Stimulated activated CD8-positive, alpha-beta memory T cell treated with anti-CD3 and anti-CD28 coated beads, Interleukin-2, amount 100 ng/mL, for 48 hours (primary cell): ENCODE measurements around the gene GATD1.

Experiments
- DNase-seq, 2 donors: peaks; one replicate each; pipeline ENCODE4 v3.0.0-alpha.2; 2020; ENCODE audit warnings: low read depth in 2 of 2

The GATD1 gene

GRCh38 chr11:812390-812789 is 35.1 kb upstream of the GATD1 start:
- no peak for DNase-seq

- DNase-seq = no peak
These were observed 34.4 kb upstream of the GATD1 start for GRCh38 chr11:811446-812245.

- DNase-seq = no peak
These were observed 32.8 kb upstream of the GATD1 start for GRCh38 chr11:810040-810567.

GRCh38 chr11:809287-810039 is 32.2 kb upstream of the GATD1 start, which contains the start of gene RPLP2:
Gene RPLP2, plus strand, starts transcription at chr11:809967. Its CDS starts 268 bp downstream, at chr11:810235.
- DNase-seq = peak; percentile 96 to 98

- no peak for DNase-seq
These were observed 31.4 kb upstream of the GATD1 start for GRCh38 chr11:808427-809286.

- DNase-seq = no peak
These were observed 27.3 kb upstream of the GATD1 start for GRCh38 chr11:804599-804964.

GRCh38 chr11:803770-804598 is 26.7 kb upstream of the GATD1 start:
- no peak for DNase-seq

- DNase-seq = no peak
These were observed 26.1 kb upstream of the GATD1 start for GRCh38 chr11:803467-803742.

GRCh38 chr11:802693-803466 is 25.6 kb upstream of the GATD1 start:
- no peak for DNase-seq

GRCh38 chr11:802018-802617 is 24.8 kb upstream of the GATD1 start:
- no peak for DNase-seq

- no peak for DNase-seq
These were observed 24.0 kb upstream of the GATD1 start for GRCh38 chr11:801097-801780.

- DNase-seq = no peak
These were observed 23.2 kb upstream of the GATD1 start for GRCh38 chr11:800473-800872.

- no peak for DNase-seq
These were observed 22.5 kb upstream of the GATD1 start for GRCh38 chr11:799641-800316.

GRCh38 chr11:798093-798713 is 20.9 kb upstream of the GATD1 start, which contains the start of gene SLC25A22:
Gene SLC25A22, minus strand, starts transcription at chr11:798281. Its CDS starts 3,275 bp downstream, at chr11:795006.
- peak; percentile 76 to 79 for DNase-seq

GRCh38 chr11:797296-798092 is 20.2 kb upstream of the GATD1 start:
- peak; percentile 66 to 76 for DNase-seq

- DNase-seq = no peak
These were observed 19.4 kb upstream of the GATD1 start for GRCh38 chr11:796565-797295.
